Astrocyte (in vitro differentiated cells and primary cell): ENCODE data around the gene SLC10A1.

ENCODE experiments used
- EZH2 ChIP-seq: IDR thresholded peaks from 2 replicates; pipeline ENCODE4 v1.6.1; 2012; ENCODE audit warnings: mild to moderate bottlenecking, low read length, inconsistent platforms; ENCODE audit not compliant: insufficient read depth
- TF ChIP-seq, protein P1 (sequence below): IDR thresholded peaks from 2 replicates; pipeline ENCODE4 v1.5.1; 2011; ENCODE audit warnings: low read depth, mild to moderate bottlenecking, inconsistent platforms, low read length, moderate library complexity; ENCODE audit not compliant: insufficient read depth

DNA sequence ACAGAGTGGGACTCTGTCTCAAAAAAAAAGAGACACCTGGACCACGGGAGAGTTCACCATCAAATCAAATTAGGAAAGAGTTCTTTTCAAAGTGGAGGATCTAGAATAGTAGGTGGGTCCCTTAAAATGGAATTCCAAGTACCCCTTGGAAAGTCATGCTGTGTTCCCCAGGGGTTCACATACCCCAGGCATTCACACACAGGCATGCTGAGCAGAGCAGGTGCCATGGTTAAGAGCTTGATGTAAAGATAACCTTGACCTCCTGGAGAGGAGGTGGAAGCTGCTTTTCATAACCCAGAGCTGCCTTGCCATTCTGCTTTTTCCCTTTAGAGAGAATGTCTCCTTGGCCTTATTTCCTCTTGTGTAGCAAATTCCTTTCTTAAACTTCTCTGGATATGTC lies 44.3 kb downstream of the SLC10A1 start:
- TF ChIP-seq, protein P1, sequence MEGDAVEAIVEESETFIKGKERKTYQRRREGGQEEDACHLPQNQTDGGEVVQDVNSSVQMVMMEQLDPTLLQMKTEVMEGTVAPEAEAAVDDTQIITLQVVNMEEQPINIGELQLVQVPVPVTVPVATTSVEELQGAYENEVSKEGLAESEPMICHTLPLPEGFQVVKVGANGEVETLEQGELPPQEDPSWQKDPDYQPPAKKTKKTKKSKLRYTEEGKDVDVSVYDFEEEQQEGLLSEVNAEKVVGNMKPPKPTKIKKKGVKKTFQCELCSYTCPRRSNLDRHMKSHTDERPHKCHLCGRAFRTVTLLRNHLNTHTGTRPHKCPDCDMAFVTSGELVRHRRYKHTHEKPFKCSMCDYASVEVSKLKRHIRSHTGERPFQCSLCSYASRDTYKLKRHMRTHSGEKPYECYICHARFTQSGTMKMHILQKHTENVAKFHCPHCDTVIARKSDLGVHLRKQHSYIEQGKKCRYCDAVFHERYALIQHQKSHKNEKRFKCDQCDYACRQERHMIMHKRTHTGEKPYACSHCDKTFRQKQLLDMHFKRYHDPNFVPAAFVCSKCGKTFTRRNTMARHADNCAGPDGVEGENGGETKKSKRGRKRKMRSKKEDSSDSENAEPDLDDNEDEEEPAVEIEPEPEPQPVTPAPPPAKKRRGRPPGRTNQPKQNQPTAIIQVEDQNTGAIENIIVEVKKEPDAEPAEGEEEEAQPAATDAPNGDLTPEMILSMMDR, result no peak
- no peak for TF ChIP-seq EZH2
